ENCODE data around the gene EFCAB12.
"Not testable (repeated sequence)": the region's sequence is repeated elsewhere in the genome, so short reads cannot be mapped to it uniquely, and the experiment has no call there.

Gene EFCAB12

GRCh38 chr3:129363356-129363755 is 65.1 kb downstream of the EFCAB12 start:
- not testable (repeated sequence) for DNase-seq

- peak; percentile 8 for DNase-seq
Observed at GRCh38 chr3:129360705-129361460, 67.6 kb downstream of the EFCAB12 start.

- peak; percentile 26 for DNase-seq
Observed at GRCh38 chr3:129360171-129360611, 68.2 kb downstream of the EFCAB12 start.

- no peak for DNase-seq
Observed at GRCh38 chr3:129358772-129359371, 69.6 kb downstream of the EFCAB12 start.

- no peak for DNase-seq
Observed at GRCh38 chr3:129358177-129358771, 70.2 kb downstream of the EFCAB12 start.

GRCh38 chr3:129357616-129358015 is 70.8 kb downstream of the EFCAB12 start:
- DNase-seq = no peak

- no peak for DNase-seq
Observed at GRCh38 chr3:129356756-129357425, 71.5 kb downstream of the EFCAB12 start.

GRCh38 chr3:129353589-129353941 is 74.9 kb downstream of the EFCAB12 start:
- no peak for DNase-seq

- no peak for DNase-seq
Observed at GRCh38 chr3:129352650-129353588, 75.5 kb downstream of the EFCAB12 start.

GRCh38 chr3:129352045-129352444 is 76.4 kb downstream of the EFCAB12 start:
- DNase-seq = no peak

Data from OCI-M1 (cell line).